Panc1 (cell line): ENCODE results near the gene ADGRA1. TPM values are rescaled to one million over a fixed set of nuclear protein-coding genes. Genes with fewer than 3 reads are reported as not detected.

Source experiments
- ATAC-seq: fragments of 200-7000 bp; cut with Tn5 transposase; 2 replicates; pipeline ENCODE4 v1.9.1; 2020; ENCODE audit warnings: mild to moderate bottlenecking, moderate library complexity
- BruUV-seq: library from RNA; stranded (reverse); fragments of 400-500 nt; replicated peaks from 2 replicates; lab custom pipeline; 2021; lab: Mats Ljungman, UMichigan
- CTCF ChIA-PET: fragments of 300-600 bp; sonication (Branson Sonifier 250); formaldehyde crosslinking; loops from one replicate; lab custom pipeline; 2022; ENCODE audit warnings: antibody characterized with exemption; lab: Charles Lee
- POLR2A ChIA-PET: fragments of 300-600 bp; sonication (Branson Sonifier 250); formaldehyde crosslinking; loops from one replicate; lab custom pipeline; 2022; ENCODE audit warnings: antibody characterized with exemption; lab: Charles Lee
- DNase-seq: peaks from one replicate; pipeline ENCODE4 v3.0.0-alpha.2; 2010; ENCODE audit warnings: low read depth, low spot score
- H3K27ac ChIP-seq: 2 replicates; pipeline ENCODE4 v1.5.1; 2011; ENCODE audit warnings: mild to moderate bottlenecking, low read length, inconsistent platforms
- H3K27me3 ChIP-seq: fragments of 200-500 bp; sonication (Bioruptor generic); 2 replicates; pipeline ENCODE4 v1.6.0; 2014; ENCODE audit warnings: low read length, inconsistent platforms; ENCODE audit not compliant: control insufficient read depth, insufficient read depth
- H3K36me3 ChIP-seq: fragments of 200-500 bp; sonication (Bioruptor generic); 2 replicates; pipeline ENCODE4 v1.5.1; 2014; ENCODE audit warnings: inconsistent platforms, mild to moderate bottlenecking, low read length, moderate library complexity; ENCODE audit not compliant: control insufficient read depth, insufficient read depth
- H3K4me1 ChIP-seq: 2 replicates; pipeline ENCODE4 v1.5.1; 2011; ENCODE audit warnings: inconsistent platforms, mild to moderate bottlenecking, low read length, moderate library complexity; ENCODE audit not compliant: control insufficient read depth, insufficient read depth
- H3K4me3 ChIP-seq, 2 experiments: 2 replicates each; pipeline ENCODE4 v1.5.1; 2011 to 2012; ENCODE audit warnings: low read depth in 2 of 2, low read length in 2 of 2, mild to moderate bottlenecking in 2 of 2, inconsistent platforms in 1 of 2, moderate library complexity in 1 of 2
- H3K9me3 ChIP-seq: fragments of 200-500 bp; sonication (Bioruptor generic); 2 replicates; pipeline ENCODE4 v1.5.1; 2014; ENCODE audit warnings: low read depth, mild to moderate bottlenecking, inconsistent platforms, low read length, moderate library complexity; ENCODE audit not compliant: control insufficient read depth, insufficient read depth
- CTCF ChIP-seq: fragments of 450-650 bp; IDR thresholded peaks from 2 replicates; pipeline ENCODE4 v1.5.1; 2017; ENCODE audit warnings: mild to moderate bottlenecking
- POLR2AphosphoS5 ChIP-seq: IDR thresholded peaks from 2 replicates; pipeline ENCODE4 v1.6.1; 2012; ENCODE audit warnings: mild to moderate bottlenecking, low read depth, low read length, moderate library complexity
- REST ChIP-seq, 2 experiments: IDR thresholded peaks; 2 replicates each; pipeline ENCODE4 v1.6.1; 2011 to 2012; ENCODE audit warnings: low read depth in 2 of 2, control low read depth in 1 of 2, low read length in 1 of 2, mild to moderate bottlenecking in 1 of 2, moderate library complexity in 1 of 2; ENCODE audit not compliant: insufficient read depth in 1 of 2
- SIN3A ChIP-seq: IDR thresholded peaks from 2 replicates; pipeline ENCODE4 v1.6.1; 2012; ENCODE audit warnings: low read depth, mild to moderate bottlenecking, low read length, moderate library complexity, borderline replicate concordance; ENCODE audit not compliant: insufficient read depth
- TCF7L2 ChIP-seq: IDR thresholded peaks from 2 replicates; pipeline ENCODE4 v1.6.1; 2011; ENCODE audit warnings: mild to moderate bottlenecking, low read depth, low read length, inconsistent platforms
- in situ Hi-C: cut with HindIII; loops from 2 replicates; pipeline ENCODE4 v1.10.0; 2016; ENCODE audit warnings: low sequenced_read_pairs, low pct_unique_long_range_greater_than_20kb
- intact Hi-C: fragments of 100-400 bp; cut with micrococcal nuclease; formaldehyde crosslinking; loops from one replicate; pipeline ENCODE4 v1.10.0; 2022; ENCODE audit not compliant: unreplicated experiment
- total RNA-seq: library from RNA; stranded (reverse); gene quantifications from one replicate; pipeline ENCODE4 v1.2.1, GENCODE V29; 2021; ENCODE audit not compliant: unreplicated experiment

Gene ADGRA1
- total RNA-seq, 1 experiment from 2014 or later = 0.05 TPM

- H3K9me3 ChIP-seq = peaks cover 3% of the 10 kb centered on the region; the same call in 1 of the 2 replicates
- peak; percentile 8; the same call in 1 of the 2 replicates for ATAC-seq
- H3K27me3 ChIP-seq = no peaks in the 10 kb centered on the region
- intact Hi-C loops (no loop called here), in situ Hi-C loops (no loop called here)
- no peaks in the 10 kb centered on the region for H3K4me1 ChIP-seq
- no peaks in the 10 kb centered on the region for H3K36me3 ChIP-seq
- H3K4me3 ChIP-seq = no peak overlapping the region
- BruUV-seq = no TSS peak
- ChIA-PET POLR2A (no interaction called here), CTCF (no interaction called here)
- no peak overlapping the region for H3K27ac ChIP-seq
- no peak for DNase-seq
- TF ChIP-seq CTCF (no peak), REST (IDR thresholded peaks at IDR 0.05; ENCODE audit: insufficient read depth in 1 of 2, low read depth in 2 of 2, low read length in 1 of 2) (no peak), TCF7L2 (no peak), SIN3A (no peak), POLR2AphosphoS5 (no peak)
These were observed 93.4 kb downstream of the ADGRA1 start for GRCh38 chr10:133180965-133181639.

Other genes with a start within 250 kb of the ADGRA1 start
- gene CFAP46, start 145.4 kb upstream of the ADGRA1 start, total RNA-seq = 1.6 TPM
- 2.6 TPM for gene KNDC1, start 72.3 kb downstream of the ADGRA1 start, total RNA-seq
- gene UTF1, start 142.3 kb downstream of the ADGRA1 start, total RNA-seq = not detected
- gene VENTX, start 149.9 kb downstream of the ADGRA1 start, total RNA-seq = not detected
- gene ADAM8, start 188.9 kb downstream of the ADGRA1 start, total RNA-seq = 3.7 TPM
- gene TUBGCP2, start 220.9 kb downstream of the ADGRA1 start, total RNA-seq = 93.7 TPM
- 93.8 TPM for gene ZNF511, start 221.0 kb downstream of the ADGRA1 start, total RNA-seq
- gene CALY, start 249.0 kb downstream of the ADGRA1 start, total RNA-seq = 1.9 TPM